Endometrial microvascular endothelial cells (primary cell): ENCODE measurements around the gene PEF1. TPM values are rescaled to one million over a fixed set of nuclear protein-coding genes. Genes with fewer than 3 reads are reported as not detected.

ENCODE experiments used
- in situ Hi-C: cut with HindIII; loops from 2 replicates; pipeline ENCODE4 v1.10.0; 2017; ENCODE audit warnings: low sequenced_read_pairs, low pct_unique_long_range_greater_than_20kb; ENCODE audit errors: inconsistent ontology term
- total RNA-seq: library from RNA; depleted of rRNA; stranded (reverse); fragments of >200 nt; gene quantifications from one replicate; pipeline ENCODE4 v1.2.3, GENCODE V29; 2015; ENCODE audit errors: inconsistent ontology term

The PEF1 gene, protein sequence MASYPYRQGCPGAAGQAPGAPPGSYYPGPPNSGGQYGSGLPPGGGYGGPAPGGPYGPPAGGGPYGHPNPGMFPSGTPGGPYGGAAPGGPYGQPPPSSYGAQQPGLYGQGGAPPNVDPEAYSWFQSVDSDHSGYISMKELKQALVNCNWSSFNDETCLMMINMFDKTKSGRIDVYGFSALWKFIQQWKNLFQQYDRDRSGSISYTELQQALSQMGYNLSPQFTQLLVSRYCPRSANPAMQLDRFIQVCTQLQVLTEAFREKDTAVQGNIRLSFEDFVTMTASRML
- total RNA-seq: 126 TPM

DNA sequence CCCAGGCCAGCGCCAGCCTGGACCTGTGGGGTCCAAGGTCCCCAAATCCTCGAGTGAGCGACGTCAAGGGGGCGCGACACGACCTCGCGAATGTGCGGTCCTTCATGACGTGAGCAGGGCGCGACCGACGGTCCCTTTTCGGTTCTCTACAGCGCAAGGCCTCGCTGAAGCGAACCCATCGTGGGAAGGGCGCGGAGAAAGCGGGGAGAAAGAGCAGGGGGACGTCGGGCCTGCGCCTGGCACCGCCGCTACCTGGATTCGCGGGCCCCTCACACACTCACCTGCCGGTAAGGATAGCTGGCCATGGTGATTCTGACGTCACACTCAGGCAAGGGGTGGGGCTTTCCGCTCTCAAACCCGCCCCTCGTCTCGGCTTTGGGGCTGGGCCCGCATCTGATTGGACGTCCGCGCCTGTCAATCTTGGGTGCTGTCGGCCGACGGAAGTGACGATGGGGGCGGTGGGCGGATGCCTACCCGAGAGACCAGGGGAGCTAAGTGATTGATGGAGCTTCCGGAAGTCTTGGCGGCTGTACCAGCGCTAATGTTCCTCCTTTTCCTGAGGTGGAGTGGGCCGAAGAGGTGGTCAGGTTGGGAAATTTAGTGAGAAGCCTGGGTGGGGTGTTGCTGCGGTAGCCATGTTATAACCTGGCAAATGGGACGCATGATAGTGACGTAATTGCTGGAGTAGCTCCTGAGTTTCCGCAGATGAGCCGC is at the start of gene PEF1:
Gene PEF1, minus strand, starts transcription at position 317 of the 714 bp plus-strand sequence. Its CDS starts 12 bp downstream, at position 305.
- in situ Hi-C loops: no loop called here

DNA sequence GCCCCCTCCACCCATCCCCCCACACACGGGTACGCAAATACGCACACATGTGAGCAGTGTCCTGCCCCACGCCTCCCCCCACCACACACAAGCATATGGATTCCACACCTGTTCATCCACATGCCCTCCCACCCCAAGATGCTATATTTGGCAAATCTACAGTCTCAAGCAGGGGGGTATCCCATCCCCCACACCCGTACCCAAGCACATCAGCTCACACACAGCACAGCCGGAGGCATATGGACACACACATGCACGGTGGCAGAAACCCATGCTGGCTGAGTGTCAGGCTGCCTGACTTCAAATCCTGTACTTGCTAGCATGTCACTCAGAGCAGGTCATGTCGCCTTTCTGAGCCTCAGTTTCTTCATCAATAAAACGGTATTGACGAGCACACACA is 48.6 kb upstream of the PEF1 start:
- in situ Hi-C loops: no loop called here

DNA sequence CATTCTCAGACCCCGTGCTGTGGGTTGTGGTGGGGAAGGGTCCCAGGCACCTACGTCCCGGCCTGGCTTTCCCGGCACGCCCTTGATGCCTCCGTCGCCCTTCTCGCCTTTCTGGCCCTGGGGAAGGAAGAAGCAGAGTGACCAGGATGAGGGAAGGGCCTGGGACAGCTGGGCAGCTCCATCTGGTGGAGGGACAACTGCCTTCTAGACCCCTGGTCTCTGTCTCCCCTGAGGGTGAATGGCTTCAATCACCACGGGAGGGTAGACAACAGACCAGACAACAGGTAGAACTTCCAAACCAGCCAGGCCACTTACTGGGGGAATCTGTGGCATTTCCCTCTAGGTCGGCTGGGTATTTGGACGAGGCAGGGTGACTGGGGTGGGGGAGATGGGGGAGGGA is 47.3 kb upstream of the PEF1 start:
- in situ Hi-C loops: no loop called here

DNA sequence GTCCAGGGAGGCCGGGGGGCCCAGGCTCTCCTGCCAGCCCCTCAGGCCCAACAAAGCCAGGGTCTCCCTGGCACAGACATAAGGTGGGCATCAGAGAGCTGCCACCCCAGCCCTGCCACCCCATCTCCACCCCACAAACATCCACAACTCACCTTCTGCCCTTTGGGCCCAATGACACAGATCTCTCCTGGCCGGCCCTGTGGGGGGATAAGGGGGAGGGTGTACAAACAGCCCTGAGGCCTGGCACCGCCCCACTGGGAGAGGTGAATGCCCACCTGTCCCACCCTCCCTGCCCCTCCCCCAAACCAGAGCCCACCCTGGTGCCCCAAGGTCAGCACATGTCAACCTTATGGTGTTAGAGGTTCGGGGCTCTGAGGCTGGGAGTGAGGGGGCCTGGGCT is 46.8 kb upstream of the PEF1 start:
- in situ Hi-C loops: no loop called here

DNA sequence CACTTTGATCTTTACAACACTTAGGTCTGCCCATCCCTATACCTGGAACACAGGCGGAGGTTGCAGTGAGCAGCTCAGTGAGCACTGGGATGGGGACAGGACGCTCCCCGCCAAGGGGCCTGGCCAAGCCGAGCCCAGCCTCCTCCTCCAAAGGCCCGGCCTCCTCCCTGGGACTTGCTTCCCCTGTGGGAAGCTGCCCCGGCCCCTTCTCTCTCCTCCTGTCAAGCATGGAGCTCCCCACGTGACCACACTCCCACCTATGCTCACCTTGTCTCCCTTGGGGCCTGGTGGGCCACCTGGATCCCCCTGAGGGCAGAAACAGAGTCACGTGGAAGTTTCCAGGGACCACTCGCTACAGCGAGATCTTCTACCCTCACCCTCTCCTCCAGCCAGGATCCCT is 46.2 kb upstream of the PEF1 start:
- in situ Hi-C loops: no loop called here

DNA sequence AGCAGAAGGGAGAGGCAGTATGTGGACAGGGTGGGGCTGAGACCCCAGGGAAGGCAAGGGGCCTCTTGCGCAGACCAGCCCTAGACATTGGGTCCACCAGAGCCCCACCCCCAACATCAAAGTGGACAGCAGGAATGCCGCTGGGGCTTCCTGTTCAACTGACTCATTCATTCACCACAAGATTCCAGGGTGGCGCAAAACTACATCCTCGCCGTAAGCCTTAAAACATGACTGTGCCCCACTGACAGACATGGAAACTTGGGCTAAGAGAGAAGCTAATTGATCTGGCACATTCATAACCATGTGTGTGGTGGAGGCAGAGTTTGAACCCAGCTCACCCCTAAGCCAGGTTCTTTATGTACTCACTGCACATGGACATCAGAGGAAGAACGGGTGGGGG is 45.2 kb upstream of the PEF1 start:
- in situ Hi-C loops: no loop called here

DNA sequence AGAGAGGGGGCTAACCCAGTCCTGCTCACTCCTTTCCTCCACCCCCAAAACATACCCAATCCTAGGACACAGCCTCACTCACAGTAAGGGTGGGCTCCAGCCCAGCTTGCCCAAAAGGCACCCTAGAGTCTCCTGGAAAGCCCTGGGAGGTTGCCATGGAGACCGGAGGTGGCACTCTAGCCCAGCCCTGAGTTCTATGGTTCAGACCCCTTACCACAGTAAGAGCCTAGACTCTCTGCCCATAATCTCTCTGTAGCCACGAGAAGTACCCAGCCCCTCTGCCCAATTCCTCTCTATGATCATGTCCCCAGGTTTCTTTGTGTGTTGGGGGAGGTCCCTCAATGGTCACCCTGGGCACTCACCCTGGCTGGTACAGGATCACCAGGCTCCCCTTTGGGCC is 44.7 kb upstream of the PEF1 start:
- in situ Hi-C loops: no loop called here

DNA sequence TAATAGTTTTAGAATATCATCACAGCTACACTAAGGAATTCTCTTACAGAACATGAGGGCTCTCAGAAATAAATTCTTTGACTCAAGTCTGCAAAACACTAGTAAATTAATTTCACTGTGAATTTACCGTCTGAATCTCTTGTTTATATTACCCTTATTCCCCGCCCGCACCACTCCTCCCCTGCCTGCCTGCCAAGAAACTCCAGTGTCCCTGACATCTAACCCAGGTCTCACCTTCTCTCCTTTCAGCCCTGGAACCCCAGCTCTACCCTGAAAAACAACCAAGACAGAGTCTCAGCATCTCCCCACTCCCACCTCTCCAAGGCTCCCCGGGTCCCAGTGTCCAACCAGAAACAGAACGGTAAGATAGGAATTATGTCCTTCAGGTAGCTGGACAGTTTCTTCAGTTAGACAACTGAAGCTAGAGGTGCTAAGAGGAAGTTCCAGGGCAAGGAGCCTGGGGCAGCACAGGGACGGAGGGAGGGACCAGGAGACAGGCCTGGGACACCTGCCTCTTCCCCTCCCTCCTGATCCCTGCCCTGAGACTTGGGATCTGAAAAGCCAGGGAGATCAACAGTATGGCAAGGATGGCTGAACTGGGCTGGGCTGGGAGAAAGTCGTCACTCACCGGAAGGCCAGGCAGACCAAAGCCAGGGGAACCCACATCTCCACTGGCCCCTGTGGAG is 43.7 kb upstream of the PEF1 start:
- in situ Hi-C loops: no loop called here

DNA sequence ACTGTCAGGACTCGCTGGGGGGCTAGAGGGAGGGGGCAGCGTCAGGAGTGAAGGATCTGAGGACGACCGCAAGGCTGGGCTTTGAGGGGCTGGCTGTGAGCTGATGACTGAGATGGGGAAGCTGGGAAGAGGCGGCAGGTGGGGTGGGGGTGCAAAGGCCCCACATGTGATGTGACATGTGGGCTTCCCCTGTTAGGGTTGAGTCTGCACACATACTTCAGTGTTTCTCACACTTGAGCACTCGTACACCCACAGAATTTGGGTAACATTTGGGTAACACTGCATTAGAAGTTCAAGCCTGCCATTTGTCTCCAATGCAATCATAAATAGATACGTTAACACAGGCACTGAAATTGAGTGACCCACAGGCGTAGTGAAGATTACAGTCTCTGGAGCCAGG is 42.9 kb upstream of the PEF1 start:
- in situ Hi-C loops: no loop called here

DNA sequence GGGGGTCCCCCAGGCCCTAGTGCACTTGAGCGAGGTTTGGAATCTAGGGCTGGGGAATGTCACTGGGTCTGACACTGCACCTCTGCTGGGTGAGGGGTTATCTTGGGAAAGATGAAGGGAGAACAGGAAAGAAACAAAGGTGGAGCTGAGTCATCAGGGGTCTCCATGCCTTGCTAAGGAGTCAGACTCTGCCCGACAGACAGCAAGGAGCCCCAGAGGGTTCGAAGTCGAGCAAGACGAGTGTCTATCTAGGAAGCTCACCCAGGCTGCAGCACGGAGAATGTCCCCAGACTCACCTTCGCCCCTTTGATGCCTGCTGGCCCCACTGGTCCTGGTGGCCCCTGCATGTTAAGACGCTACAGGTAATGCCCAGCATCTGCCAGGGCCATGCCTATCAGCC is 41.1 kb upstream of the PEF1 start:
- in situ Hi-C loops: no loop called here

DNA sequence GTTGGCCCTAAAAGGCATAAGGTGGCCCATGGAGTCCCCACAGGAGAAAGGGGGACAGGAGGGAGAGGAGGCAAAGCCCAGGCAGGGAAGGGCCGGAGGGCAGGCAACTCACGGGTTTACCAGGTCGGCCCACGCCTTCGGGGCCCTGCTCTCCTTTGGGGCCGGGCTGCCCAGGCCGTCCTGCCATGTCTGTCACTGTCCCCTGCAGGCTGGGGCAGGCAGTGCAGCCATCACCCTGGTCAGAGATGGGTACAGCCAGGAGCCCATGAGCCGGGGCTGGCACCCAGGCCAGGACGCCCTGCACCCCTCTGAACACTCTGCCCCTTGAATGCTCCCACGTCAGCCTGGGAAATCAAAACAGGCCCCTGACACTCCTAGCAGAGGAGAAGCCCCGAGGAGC is 39.3 kb upstream of the PEF1 start:
- in situ Hi-C loops: no loop called here

DNA sequence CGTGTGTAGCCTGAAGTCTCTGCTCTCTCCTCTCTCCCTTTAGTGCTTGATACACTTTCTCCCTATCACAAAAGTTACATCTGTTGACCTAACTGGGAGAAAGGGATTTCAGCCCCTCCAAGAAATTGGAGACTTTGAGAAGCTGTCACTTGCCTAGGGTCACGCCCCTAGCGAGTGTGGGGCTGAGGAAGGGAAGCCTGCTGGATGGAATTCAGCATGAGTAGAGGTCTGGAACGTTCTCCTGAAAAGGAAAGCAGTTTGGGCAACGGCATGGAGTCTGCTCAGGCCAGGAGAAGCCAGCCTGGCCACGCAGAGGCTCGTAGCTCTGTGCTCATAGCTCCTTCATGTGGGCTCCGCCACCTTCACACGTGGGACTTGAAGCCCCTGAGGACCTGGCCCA is 36.7 kb upstream of the PEF1 start:
- in situ Hi-C loops: no loop called here

DNA sequence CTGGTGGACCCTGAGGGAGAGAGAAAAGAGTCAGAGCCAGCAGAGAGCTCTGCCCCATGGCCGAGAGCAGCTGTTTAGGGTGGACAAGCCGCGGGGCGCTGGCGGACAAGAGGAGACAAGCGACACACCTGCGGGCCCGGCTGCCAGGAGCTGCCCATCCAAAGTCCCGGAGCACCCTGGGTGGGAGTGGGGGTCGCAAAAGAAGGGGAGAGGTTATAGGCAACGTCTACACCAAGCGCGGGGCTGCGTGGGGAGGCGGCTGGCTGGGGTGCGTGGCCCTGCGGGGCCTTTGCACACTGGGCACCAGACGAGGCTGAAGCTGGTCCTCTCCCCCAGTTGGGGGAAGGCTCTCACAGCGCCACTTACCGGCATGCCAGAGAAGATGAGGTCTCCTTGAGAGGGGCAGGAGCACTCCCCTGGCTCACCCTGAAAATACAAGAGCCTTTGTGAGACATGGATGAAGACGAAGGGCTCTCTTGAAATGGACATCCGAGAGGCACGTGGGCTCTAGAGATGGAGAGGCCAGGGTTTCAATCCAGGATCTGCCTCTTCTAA is 35.1 kb upstream of the PEF1 start:
- in situ Hi-C loops: no loop called here

DNA sequence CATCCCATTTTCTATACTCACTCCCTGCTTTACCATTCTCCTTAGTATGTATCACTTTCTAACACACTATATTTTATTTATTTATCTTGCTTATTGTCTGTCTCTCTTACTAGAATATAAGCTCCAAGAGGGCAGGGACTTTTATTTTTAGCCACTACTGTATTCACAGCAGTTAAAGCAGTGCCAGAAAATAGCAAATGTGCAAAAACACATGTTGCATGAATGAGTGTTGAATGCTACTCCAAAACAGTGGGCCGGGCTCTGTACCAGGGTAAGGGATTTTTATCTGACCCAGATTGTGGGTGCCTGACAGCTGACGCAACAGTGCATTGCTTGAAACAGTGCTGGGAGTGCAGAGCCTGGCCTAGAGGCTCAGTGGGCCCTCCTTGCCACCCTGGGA is 34.4 kb upstream of the PEF1 start:
- in situ Hi-C loops: no loop called here

DNA sequence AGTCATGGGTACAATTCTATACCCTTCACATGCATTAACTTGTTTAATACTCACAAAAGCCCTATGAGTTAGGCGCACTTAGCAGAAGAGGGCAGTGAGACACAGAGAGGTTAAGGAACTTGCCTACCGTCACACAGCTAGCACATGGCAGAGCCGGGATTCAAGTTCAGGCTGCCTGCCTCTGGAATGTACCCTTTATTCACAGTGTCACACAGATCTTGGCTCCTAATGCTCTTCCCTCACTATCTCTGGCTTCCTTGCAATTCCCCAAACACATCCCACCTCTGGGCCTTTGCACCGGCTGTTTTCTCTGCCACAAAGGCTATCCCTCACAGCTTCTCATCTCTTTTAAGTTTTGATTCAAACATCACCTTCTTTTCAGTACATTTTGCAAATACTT is 34.0 kb upstream of the PEF1 start:
- in situ Hi-C loops: no loop called here

DNA sequence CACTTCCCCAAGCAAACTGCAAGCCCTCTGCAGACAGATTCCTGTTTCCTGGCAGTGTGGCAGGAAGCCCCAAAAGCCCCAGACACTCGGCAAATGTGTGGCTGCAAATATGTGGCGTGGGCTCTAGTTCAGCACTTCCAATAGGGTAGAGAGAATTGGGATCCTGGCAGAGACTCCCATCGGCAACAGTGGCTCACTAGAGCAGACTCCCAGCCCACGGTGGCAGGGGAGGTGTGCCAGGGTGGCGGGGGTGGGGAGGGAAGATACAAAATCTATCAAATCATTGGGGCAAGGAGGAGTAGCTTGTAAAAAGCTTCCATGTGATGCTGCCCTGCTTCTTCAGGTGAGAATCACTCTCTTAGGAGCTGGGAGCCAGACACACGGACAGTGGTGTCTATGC is 33.3 kb upstream of the PEF1 start:
- in situ Hi-C loops: no loop called here

DNA sequence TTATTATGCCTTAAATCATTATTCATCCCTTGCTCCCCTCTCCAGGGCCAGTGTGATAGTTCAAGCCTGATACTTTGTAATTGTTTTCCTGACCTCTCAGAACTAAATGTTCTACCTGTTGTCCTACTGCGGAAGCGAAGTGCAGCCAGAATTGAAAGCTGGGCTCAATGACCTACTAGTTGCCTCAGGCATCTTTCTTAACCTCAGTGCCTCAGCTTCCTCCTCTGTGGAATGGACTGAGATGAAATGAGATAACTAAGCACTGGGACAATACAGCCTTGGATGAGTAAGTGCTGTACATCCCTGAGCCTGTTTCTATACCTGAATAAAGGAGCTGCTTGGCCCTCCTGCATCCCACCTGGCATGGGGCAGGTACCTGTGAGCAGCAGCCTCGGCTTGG is 32.7 kb upstream of the PEF1 start:
- in situ Hi-C loops: no loop called here

DNA sequence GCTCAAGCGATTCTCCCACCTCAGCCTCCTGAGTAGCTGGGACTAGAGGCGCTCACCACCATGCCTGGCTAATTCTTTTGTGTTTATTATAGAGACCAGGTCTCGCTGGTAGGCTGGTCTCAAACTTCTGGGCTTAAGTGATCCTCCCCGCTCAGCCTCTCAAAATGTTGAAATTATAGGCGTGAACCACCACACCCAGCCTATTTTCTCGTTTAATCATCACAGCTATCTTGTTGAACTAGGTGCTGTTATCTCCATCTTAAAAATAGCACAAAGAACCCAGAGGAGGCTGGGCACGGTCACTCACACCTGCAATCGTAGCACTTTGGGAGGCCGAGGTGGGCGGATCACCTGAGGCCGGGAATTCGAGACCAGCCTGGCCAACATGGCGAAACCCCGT is 31.1 kb upstream of the PEF1 start:
- in situ Hi-C loops: no loop called here

DNA sequence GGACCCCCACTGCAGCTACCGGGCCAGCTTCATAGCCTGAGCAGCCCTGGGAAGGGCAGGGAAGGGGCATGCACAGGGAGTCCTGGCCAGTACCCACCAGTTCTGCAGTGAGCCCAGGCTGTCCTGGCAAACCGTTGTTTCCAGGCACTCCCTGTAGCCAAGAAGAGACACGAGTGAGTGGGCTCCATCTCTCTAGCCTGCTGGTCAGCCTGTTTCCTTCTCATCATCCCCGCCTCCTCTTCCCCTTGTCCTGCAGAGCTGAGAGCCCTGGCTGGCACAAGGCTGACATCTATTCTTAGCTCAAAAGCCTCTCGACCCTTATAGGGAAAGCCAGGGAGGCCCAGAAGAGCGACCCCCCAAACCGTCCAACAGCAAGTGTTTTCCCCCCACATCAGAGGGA is 30.5 kb upstream of the PEF1 start:
- in situ Hi-C loops: no loop called here

DNA sequence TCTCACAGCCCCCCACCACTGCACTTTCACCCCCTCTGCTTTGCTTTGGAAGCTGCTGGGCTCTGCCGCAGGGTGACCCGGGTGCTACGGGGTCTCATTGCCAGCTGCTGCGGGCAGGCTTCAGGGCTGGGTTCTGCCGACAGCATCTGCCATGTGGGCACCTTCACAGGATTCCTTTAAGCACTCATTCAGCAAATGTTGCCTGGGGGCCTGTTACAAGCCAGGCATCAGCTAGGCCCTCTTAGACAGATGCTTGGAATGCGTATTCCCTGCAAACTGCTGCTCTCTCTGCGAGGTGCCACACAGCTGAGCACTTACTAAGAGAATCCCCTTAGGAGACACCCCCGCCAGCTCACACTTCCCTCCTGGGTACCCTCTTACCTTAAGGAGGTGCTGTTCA is 29.9 kb upstream of the PEF1 start:
- in situ Hi-C loops: no loop called here
